CD14-positive monocyte (primary cell): Measurements from ENCODE around the gene RFX1. TPM values are rescaled to one million over a fixed set of nuclear protein-coding genes. Genes with fewer than 3 reads are reported as not detected.

ENCODE experiments used
- DNase-seq, 3 donors: peaks; one replicate each; pipeline ENCODE4 v3.0.0-alpha.2; 2011 to 2022
- H2AFZ ChIP-seq: 2 replicates; pipeline ENCODE4 v1.6.0; 2012; ENCODE audit warnings: mild to moderate bottlenecking, low read depth, low read length, inconsistent platforms; ENCODE audit not compliant: insufficient read depth, poor library complexity, severe bottlenecking
- H3K27ac ChIP-seq, 2 donors: 1 replicate in 1 of 2; 2 replicates in 1 of 2; pipeline ENCODE4 v1.5.1; 2012 to 2013; ENCODE audit warnings: low read length in 2 of 2, control low read depth in 1 of 2, inconsistent platforms in 1 of 2, low read depth in 1 of 2, mild to moderate bottlenecking in 1 of 2
- H3K27me3 ChIP-seq, 2 donors: one replicate each; pipeline versions ENCODE4 v1.6.0 to v1.6.1; 2011 to 2013; ENCODE audit warnings: low read length in 2 of 2; ENCODE audit not compliant: control insufficient read depth in 2 of 2, insufficient read depth in 2 of 2
- H3K36me3 ChIP-seq, 2 donors: replicated peaks in 1 of 2; 1 replicate in 1 of 2; 2 replicates in 1 of 2; pipeline versions ENCODE4 v1.5.1 to v1.6.1; 2012 to 2013; ENCODE audit warnings: low read length in 2 of 2, control low read depth in 1 of 2, inconsistent platforms in 1 of 2, mild to moderate bottlenecking in 1 of 2; ENCODE audit not compliant: insufficient read depth in 2 of 2, control insufficient read depth in 1 of 2
- H3K4me1 ChIP-seq, 2 donors: 1 replicate in 1 of 2; 2 replicates in 1 of 2; pipeline versions ENCODE4 v1.5.1 to v1.6.1; 2012 to 2013; ENCODE audit warnings: low read length in 2 of 2, control low read depth in 1 of 2, inconsistent platforms in 1 of 2, mild to moderate bottlenecking in 1 of 2, moderate library complexity in 1 of 2; ENCODE audit not compliant: insufficient read depth in 2 of 2, control insufficient read depth in 1 of 2
- H3K4me2 ChIP-seq: replicated peaks from 2 replicates; pipeline ENCODE3; 2012; ENCODE audit warnings: low read length, moderate library complexity, mild to moderate bottlenecking; ENCODE audit not compliant: poor library complexity, severe bottlenecking; ENCODE audit errors: extremely low read depth
- H3K4me3 ChIP-seq, 3 experiments: fragments of 200-600 bp in 1 of 3; sonication (generic) in 1 of 3; replicated peaks in 1 of 3; 1 replicate in 2 of 3; 2 replicates in 1 of 3; pipeline ENCODE4 v1.5.1; 2011 to 2013; ENCODE audit warnings: low read length in 3 of 3, mild to moderate bottlenecking in 3 of 3, control low read depth in 2 of 3, low read depth in 2 of 3, inconsistent platforms in 1 of 3, moderate library complexity in 1 of 3
- H3K79me2 ChIP-seq: 2 replicates; pipeline ENCODE4 v1.6.0; 2012; ENCODE audit warnings: mild to moderate bottlenecking, control low read depth, inconsistent platforms, low read length, moderate library complexity; ENCODE audit not compliant: insufficient read depth
- H3K9ac ChIP-seq: 2 replicates; pipeline ENCODE4 v1.6.0; 2017; ENCODE audit warnings: low read length, mild to moderate bottlenecking; ENCODE audit not compliant: insufficient read depth, poor library complexity, severe bottlenecking
- H3K9me3 ChIP-seq, 2 donors: replicated peaks in 1 of 2; 1 replicate in 1 of 2; 2 replicates in 1 of 2; pipeline versions ENCODE4 v1.5.1 to v1.6.1; 2012 to 2013; ENCODE audit warnings: low read length in 2 of 2, control low read depth in 1 of 2; ENCODE audit not compliant: control insufficient read depth in 1 of 2, insufficient read depth in 1 of 2
- H4K20me1 ChIP-seq: 2 replicates; pipeline ENCODE4 v1.6.0; 2012; ENCODE audit warnings: mild to moderate bottlenecking, low read length, control low read depth, moderate library complexity; ENCODE audit not compliant: insufficient read depth
- H3K27ac Mint-ChIP-seq, 7 donors: one replicate each; pipeline ENCODE4 v1.8.0; 2020; ENCODE audit warnings: mild to moderate bottlenecking in 7 of 7, mixed read lengths in 7 of 7, moderate library complexity in 6 of 7, inconsistent platforms in 2 of 7
- H3K27me3 Mint-ChIP-seq, 3 donors: one replicate each; pipeline ENCODE4 v1.8.0; 2021 to 2022; ENCODE audit warnings: low read depth in 3 of 3, mild to moderate bottlenecking in 3 of 3, mixed read lengths in 3 of 3, moderate library complexity in 3 of 3, inconsistent platforms in 1 of 3
- H3K36me3 Mint-ChIP-seq, 2 donors: one replicate each; pipeline ENCODE4 v1.8.0; 2020; ENCODE audit warnings: mixed read lengths in 2 of 2, inconsistent platforms in 1 of 2, mild to moderate bottlenecking in 1 of 2
- H3K4me1 Mint-ChIP-seq: one replicate; pipeline ENCODE4 v1.8.0; 2020; ENCODE audit warnings: mild to moderate bottlenecking, mixed read lengths
- H3K4me3 Mint-ChIP-seq, 2 donors: one replicate each; pipeline ENCODE4 v1.8.0; 2020; ENCODE audit warnings: mild to moderate bottlenecking in 2 of 2, mixed read lengths in 2 of 2, moderate library complexity in 1 of 2
- H3K9me3 Mint-ChIP-seq, 7 donors: one replicate each; pipeline ENCODE4 v1.8.0; 2020 to 2022; ENCODE audit warnings: mixed read lengths in 7 of 7, mild to moderate bottlenecking in 6 of 7, moderate library complexity in 6 of 7, inconsistent platforms in 2 of 7
- WGBS: methylation state at CpG from one replicate; pipeline ENCODE4 v1.1.5; 2013; ENCODE audit warnings: missing lambda C conversion rate; ENCODE audit not compliant: insufficient coverage; 5-methylcytosine and 5-hydroxymethylcytosine counted together
- intact Hi-C, 2 donors: fragments of 100-400 bp; cut with micrococcal nuclease; formaldehyde crosslinking; loops; one replicate each; pipeline versions ENCODE4 v1.15.0 to v1.15.1; 2023
- polyA plus RNA-seq, 3 donors: library from polyadenylated mRNA; depleted of rRNA in 1 of 3; unstranded in 2 of 3; stranded (reverse) in 1 of 3; fragments of 300-500 nt in 2 of 3; fragments of >200 nt in 1 of 3; fragmentation: Illumina TruSeq in 2 of 3; gene quantifications; 1 replicate in 2 of 3; 2 replicates in 1 of 3; pipeline ENCODE4 v1.2.3, GENCODE V29; 2012 to 2021
- TF ChIP-seq, protein P1 (sequence below): fragments of 200-600 bp; IDR thresholded peaks from one replicate; pipeline ENCODE4 v1.8.0; 2022; ENCODE audit warnings: antibody characterized with exemption, mild to moderate bottlenecking

Gene RFX1
- polyA plus RNA-seq, 3 donors: 0.89 to 12.8 (median 0.95) TPM

DNA sequence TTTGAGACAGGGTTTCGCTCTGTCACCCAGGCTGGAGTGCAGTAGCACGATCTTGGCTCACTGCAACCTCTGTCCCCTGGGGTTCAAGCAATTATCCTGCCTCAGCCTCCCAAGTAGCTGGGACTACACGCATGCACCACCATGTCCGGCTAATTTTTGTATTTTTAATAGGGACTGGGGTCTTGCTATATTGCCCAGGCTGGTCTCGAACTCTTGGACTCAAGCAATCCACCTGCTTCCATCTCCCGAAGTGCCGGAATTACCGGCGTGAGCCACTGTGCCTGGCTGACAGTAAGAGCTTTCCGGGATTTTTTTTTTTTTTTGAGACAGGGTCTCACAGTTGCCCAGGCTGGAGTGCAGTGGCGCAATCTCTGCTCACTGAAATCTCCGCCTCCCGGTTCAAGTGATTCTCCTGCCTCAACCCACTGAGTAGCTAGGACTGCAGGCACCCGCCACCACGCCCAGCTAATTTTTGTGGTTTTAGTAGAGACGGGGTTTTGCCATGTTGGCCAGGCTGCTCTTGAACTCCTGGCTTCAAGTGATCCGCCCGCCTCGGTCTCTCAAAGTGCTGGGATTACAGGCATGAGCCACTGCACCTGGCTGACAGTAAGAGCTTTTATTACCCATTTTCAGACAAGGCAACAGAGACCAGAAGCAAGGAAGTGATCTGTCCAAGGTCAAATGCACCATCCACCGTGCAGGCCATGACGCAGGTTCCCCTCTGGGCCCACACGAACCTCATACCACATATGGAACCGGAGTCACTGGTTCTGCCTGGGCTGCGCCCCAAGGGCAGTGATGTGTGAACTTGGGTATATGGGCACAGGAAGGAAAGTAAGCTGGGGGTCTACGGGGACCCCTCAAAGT lies 21.0 kb downstream of the RFX1 start:
- peaks cover 5 to 30% of the 10 kb centered on the region in 2 donors for H3K36me3 ChIP-seq
- H3K4me1 ChIP-seq: peaks cover 51 to 67% of the 10 kb centered on the region in 2 donors
- H2AFZ ChIP-seq: no peak overlapping the region
- peaks cover 4% of the 10 kb centered on the region for H3K79me2 ChIP-seq
- H3K27me3 ChIP-seq: no peaks in the 10 kb centered on the region
- Mint-ChIP-seq H3K36me3 (peaks cover 34 to 50% of the 10 kb centered on the region in 2 donors), H3K4me3 (peak overlapping the region; percentile 55 to 79), H3K9me3 (no peaks in the 10 kb centered on the region), H3K4me1 (peaks cover 68% of the 10 kb centered on the region), H3K27me3 (peaks cover 0 to 7% (median 3%) of the 10 kb centered on the region in 3 donors), H3K27ac (peak overlapping the region; percentile 98 to 99 (median 99))
- WGBS: 54% methylated on average over 16 of the region's 25 CpGs
- TF ChIP-seq, protein P1, sequence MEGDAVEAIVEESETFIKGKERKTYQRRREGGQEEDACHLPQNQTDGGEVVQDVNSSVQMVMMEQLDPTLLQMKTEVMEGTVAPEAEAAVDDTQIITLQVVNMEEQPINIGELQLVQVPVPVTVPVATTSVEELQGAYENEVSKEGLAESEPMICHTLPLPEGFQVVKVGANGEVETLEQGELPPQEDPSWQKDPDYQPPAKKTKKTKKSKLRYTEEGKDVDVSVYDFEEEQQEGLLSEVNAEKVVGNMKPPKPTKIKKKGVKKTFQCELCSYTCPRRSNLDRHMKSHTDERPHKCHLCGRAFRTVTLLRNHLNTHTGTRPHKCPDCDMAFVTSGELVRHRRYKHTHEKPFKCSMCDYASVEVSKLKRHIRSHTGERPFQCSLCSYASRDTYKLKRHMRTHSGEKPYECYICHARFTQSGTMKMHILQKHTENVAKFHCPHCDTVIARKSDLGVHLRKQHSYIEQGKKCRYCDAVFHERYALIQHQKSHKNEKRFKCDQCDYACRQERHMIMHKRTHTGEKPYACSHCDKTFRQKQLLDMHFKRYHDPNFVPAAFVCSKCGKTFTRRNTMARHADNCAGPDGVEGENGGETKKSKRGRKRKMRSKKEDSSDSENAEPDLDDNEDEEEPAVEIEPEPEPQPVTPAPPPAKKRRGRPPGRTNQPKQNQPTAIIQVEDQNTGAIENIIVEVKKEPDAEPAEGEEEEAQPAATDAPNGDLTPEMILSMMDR: no peak
- H3K4me2 ChIP-seq: peak overlapping the region; percentile 60
- intact Hi-C loops: loop anchor here in 1 of 2 donors (5.0 kb wide), 1 partner anchor 47 kb away; the partner anchor contains the start of gene IL27RA
- peak overlapping the region; percentile 94 to 100 for H3K27ac ChIP-seq
- H3K9me3 ChIP-seq: no peaks in the 10 kb centered on the region
- H4K20me1 ChIP-seq: no peaks in the 10 kb centered on the region
- peak; percentile 55 to 68 (median 67) for DNase-seq
- peak overlapping the region in 1 of 3 experiments; percentile 57 for H3K4me3 ChIP-seq
- H3K9ac ChIP-seq: peak overlapping the region; percentile 93

DNA sequence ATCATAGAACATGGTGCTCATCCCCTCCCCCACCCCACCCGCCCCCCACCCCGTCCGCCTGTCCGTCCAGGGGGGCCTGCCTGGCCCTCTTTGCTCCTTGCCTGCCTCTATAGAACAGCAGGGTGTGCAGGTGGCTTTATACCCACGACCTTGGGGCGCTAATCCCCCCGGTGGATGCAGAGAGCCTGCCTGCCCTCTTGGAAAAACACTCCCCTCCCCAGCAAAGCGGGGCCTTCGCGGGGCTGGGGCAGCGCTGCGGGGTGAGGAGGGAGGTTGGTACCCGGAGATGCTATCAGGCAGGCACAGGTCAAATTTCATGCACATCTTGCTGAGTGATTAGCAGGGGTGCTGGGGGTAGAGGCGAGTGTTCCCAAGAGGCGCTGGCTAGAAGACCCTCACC lies 21.9 kb downstream of the RFX1 start:
- H3K4me3 ChIP-seq: no peak overlapping the region
- TF ChIP-seq, protein P1: no peak
- no peak overlapping the region for H2AFZ ChIP-seq
- intact Hi-C loops: no loop called here
- WGBS: no CpG with 5 or more reads among the region's 15 CpGs
- H3K9me3 Mint-ChIP-seq: no peaks in the 10 kb centered on the region
- no peak for DNase-seq
- no peak overlapping the region for H3K4me3 Mint-ChIP-seq
- H3K4me1 ChIP-seq: peaks cover 60 to 76% of the 10 kb centered on the region in 2 donors
- H3K36me3 Mint-ChIP-seq: peaks cover 26 to 45% of the 10 kb centered on the region in 2 donors
- no peaks in the 10 kb centered on the region for H4K20me1 ChIP-seq
- H3K36me3 ChIP-seq: peaks cover 5 to 25% of the 10 kb centered on the region in 2 donors
- H3K9me3 ChIP-seq: no peaks in the 10 kb centered on the region
- H3K79me2 ChIP-seq: peaks cover 4% of the 10 kb centered on the region
- H3K27ac Mint-ChIP-seq: peak overlapping the region in 4 of 7 donors; percentile 33 to 99 (median 99)
- H3K27ac ChIP-seq: peak overlapping the region in 1 of 2 donors; percentile 100
- no peak overlapping the region for H3K4me2 ChIP-seq
- peak overlapping the region; percentile 15 for H3K9ac ChIP-seq
- no peaks in the 10 kb centered on the region for H3K27me3 ChIP-seq
- peaks cover 70% of the 10 kb centered on the region for H3K4me1 Mint-ChIP-seq
- H3K27me3 Mint-ChIP-seq: peaks cover 0 to 4% (median 3%) of the 10 kb centered on the region in 3 donors
